GM18867 (cell line): ENCODE measurements around the gene CTXND2.
"Not testable (repeated sequence)": the region's sequence is repeated elsewhere in the genome, so short reads cannot be mapped to it uniquely, and the experiment has no call there.

Experiments used
- ATAC-seq: cut with Tn5 transposase; IDR thresholded peaks from one replicate; pipeline ENCODE4 v1.9.1; 2021; ENCODE audit warnings: mild to moderate bottlenecking, moderate library complexity; ENCODE audit not compliant: unreplicated experiment

CTXND2 gene

GRCh38 chr1:150888727-150889126, 1.8 kb downstream of the CTXND2 start:
- no peak for ATAC-seq

DNA sequence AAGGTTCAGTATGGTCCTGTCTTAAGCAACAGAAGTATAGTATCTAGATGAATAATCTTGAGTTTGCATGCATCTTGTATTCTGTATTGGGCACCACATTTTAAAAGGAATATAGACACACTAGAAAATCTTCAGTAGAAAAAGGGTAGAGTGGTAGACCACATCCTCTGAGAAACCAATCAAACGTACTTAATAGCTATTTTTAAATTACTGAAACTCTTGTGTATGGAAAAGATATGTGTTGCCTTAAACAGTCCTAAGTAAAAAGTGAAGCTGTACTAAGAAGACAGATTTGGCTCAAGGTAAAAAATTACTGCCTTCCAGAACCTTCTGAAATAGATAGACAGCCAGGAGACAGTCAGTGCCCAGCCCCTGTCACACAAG, 3.1 kb downstream of the CTXND2 start:
- peak; percentile 65 for ATAC-seq

- no peak for ATAC-seq
Observed at GRCh38 chr1:150893336-150893913, 6.5 kb downstream of the CTXND2 start.

DNA sequence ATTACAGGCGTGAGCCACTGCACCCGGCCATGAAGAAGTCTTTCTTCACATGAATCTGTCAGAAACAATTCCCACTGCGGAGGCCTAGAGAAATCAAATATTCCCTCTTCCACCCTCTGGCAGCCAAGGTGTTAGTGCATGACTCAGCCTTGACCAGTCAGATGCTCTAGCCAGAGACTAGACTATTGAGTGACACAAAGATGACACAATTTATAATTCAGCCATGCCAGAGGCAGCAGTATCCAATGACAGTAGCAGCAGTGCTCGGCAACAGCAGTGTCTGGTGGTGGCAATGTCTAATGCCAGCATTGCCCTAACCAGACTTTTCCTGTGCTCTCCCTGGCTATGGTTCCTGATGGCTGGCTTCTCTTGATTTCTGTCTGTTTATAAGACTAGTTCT, 8.7 kb downstream of the CTXND2 start:
- no peak for ATAC-seq

GRCh38 chr1:150899795-150900194, 12.9 kb downstream of the CTXND2 start:
- not testable (repeated sequence) for ATAC-seq

- ATAC-seq = no peak
Observed at GRCh38 chr1:150902346-150902745, 15.4 kb downstream of the CTXND2 start.

DNA sequence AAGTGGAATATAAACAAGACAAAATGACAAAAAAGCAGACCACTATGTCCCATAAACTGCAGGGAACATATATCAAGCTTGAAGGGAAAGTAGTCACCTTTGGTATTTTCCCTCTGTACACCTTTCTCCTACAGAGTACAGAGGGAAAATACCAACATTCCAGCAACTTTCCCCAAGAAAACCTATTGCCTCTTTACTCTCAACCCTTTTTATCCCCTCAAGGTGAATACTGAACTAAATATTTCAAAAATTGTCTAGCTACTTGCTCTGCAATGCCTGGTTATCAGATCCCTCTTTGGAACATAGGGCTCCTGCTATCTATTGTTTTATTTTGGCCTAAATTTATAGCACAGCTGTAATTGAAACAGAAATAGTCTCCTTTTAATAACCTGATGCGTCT, 15.8 kb downstream of the CTXND2 start:
- ATAC-seq = no peak

DNA sequence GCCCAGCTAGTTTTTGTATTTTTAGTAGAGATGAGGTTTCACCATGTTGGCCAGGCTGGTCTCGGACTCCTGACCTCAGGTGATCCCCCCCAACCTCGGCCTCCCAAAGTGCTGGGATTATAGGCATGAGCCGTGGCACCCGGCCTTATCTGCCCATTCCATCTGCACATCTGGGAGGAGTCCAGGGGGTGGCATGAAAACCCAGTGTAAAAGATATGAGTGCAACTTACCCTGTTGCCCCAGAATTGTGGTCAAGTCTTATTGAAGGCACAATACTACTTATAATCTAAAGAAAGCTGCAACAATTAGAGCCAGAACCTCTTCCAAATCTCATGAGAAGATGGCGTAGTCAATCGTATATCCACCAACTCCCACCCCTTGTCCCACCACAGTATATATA, 18.4 kb downstream of the CTXND2 start:
- ATAC-seq = no peak

DNA sequence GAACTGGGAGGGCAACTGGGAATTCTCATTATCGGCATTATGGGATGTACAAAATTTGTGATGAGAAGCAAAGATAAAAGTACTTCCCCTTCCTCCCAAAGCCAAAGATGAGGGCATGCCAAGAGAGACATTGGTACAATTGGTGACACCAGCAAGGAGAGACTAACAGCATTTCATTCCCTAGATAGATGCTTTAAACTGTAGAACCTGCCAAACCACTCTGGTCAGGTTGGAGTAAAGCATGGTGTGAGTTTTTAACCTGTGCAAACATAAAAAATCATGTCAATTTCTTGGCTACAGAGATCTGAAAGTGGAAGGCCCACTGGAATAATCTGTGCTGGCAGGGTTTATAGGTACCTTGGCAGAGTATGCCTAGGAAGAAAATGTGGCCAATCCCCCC, 19.4 kb downstream of the CTXND2 start:
- no peak for ATAC-seq

- no peak for ATAC-seq
Observed at GRCh38 chr1:150906813-150907212, 19.9 kb downstream of the CTXND2 start.

GRCh38 chr1:150909585-150910180, 22.7 kb downstream of the CTXND2 start:
- ATAC-seq = no peak

DNA sequence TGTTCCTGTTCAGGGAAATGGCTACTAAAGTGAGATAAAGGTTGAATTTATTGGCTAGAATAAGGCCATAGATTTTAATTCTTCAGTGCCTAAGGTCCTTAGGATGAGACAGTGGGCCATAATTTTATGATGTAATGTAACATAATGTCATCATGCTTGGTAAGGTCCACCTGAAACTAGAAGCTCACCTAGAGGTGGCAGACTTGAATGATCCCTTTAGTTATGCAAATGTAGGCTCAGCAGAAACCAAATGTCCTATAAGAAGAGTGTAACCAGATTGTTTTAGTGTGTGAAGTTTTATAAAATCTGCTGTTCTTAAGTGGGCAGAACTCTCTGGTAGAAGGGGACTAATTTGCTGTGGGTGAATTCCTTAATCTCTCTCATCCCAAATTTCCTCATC, 25.7 kb downstream of the CTXND2 start:
- no peak for ATAC-seq

GRCh38 chr1:150917387-150917786, 30.5 kb downstream of the CTXND2 start:
- no peak for ATAC-seq

DNA sequence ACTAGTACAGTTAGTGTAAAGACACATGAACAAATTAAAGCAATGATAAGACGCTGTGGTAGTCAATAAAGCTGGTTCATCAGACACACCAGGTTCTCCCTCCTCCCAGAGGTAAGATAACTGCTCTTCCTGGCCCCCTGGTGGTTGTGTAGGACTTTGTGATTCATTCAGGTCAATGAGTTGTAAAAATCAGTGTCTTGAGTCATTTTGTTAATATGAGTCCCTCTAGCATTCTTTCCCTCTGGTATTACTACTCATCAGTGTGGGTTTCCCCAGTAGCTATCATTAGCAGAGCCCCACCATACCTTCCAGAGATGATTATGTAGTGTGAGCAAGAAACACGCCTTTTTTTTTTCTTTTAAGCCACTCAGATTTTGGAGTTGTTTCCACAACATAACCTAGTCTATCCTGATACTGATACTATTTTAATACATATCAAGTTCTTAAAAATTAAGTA, 35.6 kb downstream of the CTXND2 start:
- ATAC-seq = peak; percentile 41

- no peak for ATAC-seq
Observed at GRCh38 chr1:150925080-150925479, 38.1 kb downstream of the CTXND2 start.

GRCh38 chr1:150926097-150926741, 39.3 kb downstream of the CTXND2 start, which contains the start of gene SETDB1:
Gene SETDB1, plus strand, starts transcription at chr1:150926363. Its CDS starts 1,352 bp downstream, at chr1:150927715.
- peak; percentile 86 for ATAC-seq

DNA sequence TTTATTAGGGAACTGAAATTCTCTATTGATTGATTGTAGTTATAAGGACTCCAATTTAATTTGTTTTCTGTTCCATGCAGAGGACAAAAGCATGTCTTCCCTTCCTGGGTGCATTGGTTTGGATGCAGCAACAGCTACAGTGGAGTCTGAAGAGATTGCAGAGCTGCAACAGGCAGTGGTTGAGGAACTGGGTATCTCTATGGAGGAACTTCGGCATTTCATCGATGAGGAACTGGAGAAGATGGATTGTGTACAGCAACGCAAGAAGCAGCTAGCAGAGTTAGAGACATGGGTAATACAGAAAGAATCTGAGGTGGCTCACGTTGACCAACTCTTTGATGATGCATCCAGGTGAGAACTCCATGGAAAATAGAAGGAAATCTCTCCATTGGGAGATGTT, 40.7 kb downstream of the CTXND2 start:
- ATAC-seq = no peak

GRCh38 chr1:150928286-150928685, 41.4 kb downstream of the CTXND2 start:
- ATAC-seq = no peak

DNA sequence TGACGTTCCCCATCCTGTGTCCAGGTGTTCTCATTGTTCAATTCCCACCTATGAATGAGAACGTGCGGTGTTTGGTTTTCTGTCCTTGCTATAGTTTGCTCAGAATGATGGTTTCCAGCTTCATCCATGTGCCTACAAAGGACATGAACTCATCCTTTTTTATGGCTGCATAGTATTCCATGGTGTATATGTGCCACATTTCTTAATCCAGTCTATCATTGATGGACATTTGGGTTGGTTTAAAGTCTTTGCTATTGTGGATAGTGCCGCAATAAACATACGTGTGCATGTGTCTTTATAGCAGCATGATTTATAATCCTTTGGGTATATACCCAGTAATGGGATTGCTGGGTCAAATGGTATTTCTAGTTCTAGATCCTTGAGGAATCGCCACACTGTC, 41.8 kb downstream of the CTXND2 start:
- ATAC-seq = not testable (repeated sequence)

DNA sequence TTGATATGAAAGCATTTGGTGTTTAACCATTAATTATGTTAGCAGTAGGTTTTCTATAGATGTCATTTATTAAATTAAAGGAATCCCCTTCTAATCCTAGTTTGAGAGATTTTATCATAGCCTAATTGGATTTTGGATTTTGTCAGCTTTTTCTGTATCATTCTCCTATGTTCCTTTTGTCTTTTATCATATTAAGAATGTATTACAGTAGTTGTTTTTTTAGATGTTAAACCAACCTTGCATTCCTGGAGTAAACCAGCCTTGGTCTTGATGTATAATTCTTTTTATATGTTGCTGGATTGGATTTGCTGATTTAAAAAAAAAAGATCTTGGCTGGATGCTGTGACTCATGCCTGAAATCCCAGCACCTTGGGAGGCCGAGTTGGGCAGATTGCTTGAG, 44.8 kb downstream of the CTXND2 start:
- ATAC-seq = no peak

DNA sequence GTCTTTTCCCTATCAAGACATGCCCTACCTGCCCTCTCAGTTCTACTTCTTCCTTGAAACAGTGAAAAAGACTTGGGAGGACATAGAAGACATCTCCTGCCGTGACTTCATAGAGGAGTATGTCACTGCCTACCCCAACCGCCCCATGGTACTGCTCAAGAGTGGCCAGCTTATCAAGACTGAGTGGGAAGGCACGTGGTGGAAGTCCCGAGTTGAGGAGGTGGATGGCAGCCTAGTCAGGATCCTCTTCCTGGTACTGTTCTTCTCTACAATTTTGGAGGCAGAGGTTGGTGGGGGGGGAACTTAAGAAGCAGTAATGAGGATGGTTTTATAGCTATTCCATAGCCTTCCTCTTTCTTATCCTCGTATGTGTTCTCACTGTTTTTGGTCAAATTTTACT, 57.9 kb downstream of the CTXND2 start:
- ATAC-seq = no peak

GRCh38 chr1:150954708-150955107, 67.8 kb downstream of the CTXND2 start:
- no peak for ATAC-seq
